Osteoblast (primary cell): Measurements from ENCODE around the gene ARHGAP8. TPM values are rescaled to one million over a fixed set of nuclear protein-coding genes. Genes with fewer than 3 reads are reported as not detected.

ENCODE experiments used
- DNase-seq: peaks from one replicate; pipeline ENCODE4 v3.0.0; 2011; ENCODE audit warnings: low spot score, mixed read lengths; ENCODE audit not compliant: insufficient read length; ENCODE audit errors: missing footprints
- H2AFZ ChIP-seq: 2 replicates; pipeline ENCODE4 v1.6.0; 2011; ENCODE audit warnings: mild to moderate bottlenecking, low read length
- H3K27ac ChIP-seq: 2 replicates; pipeline ENCODE4 v1.5.1; 2011; ENCODE audit warnings: mild to moderate bottlenecking, low read depth, low read length, moderate library complexity
- H3K27me3 ChIP-seq: 2 replicates; pipeline ENCODE4 v1.6.0; 2012; ENCODE audit warnings: mild to moderate bottlenecking, control low read depth, inconsistent platforms, low read length, moderate library complexity; ENCODE audit not compliant: insufficient read depth
- H3K36me3 ChIP-seq: 2 replicates; pipeline ENCODE4 v1.5.1; 2011; ENCODE audit warnings: mild to moderate bottlenecking, low read length, control low read depth, moderate library complexity; ENCODE audit not compliant: insufficient read depth
- H3K4me1 ChIP-seq: 2 replicates; pipeline ENCODE4 v1.5.1; 2011; ENCODE audit warnings: mild to moderate bottlenecking, low read length, control low read depth, moderate library complexity; ENCODE audit not compliant: insufficient read depth
- H3K4me2 ChIP-seq: 2 replicates; pipeline ENCODE4 v1.6.0; 2011; ENCODE audit warnings: mild to moderate bottlenecking, low read length; ENCODE audit not compliant: insufficient read depth
- H3K4me3 ChIP-seq: fragments of 200-600 bp; sonication (generic); 3 replicates; pipeline ENCODE4 v1.5.1; 2012; ENCODE audit warnings: mild to moderate bottlenecking, low read length, inconsistent platforms; ENCODE audit not compliant: insufficient read depth
- H3K79me2 ChIP-seq: 2 replicates; pipeline ENCODE4 v1.6.0; 2012; ENCODE audit warnings: mild to moderate bottlenecking, low read length, control low read depth, inconsistent platforms; ENCODE audit not compliant: insufficient read depth
- H3K9me3 ChIP-seq: 2 replicates; pipeline ENCODE4 v1.5.1; 2011; ENCODE audit warnings: low read depth, low read length, control low read depth
- H4K20me1 ChIP-seq: 2 replicates; pipeline ENCODE4 v1.6.0; 2012; ENCODE audit warnings: mild to moderate bottlenecking, low read length, control low read depth; ENCODE audit not compliant: insufficient read depth
- total RNA-seq: library from RNA; depleted of rRNA; stranded (reverse); fragments of >200 nt; gene quantifications from 2 replicates; pipeline ENCODE4 v1.2.3, GENCODE V29; 2012
- TF ChIP-seq, protein P1 (sequence below): IDR thresholded peaks from 2 replicates; pipeline ENCODE4 v1.5.1; 2011; ENCODE audit warnings: mild to moderate bottlenecking, low read depth, low read length, moderate library complexity; ENCODE audit errors: extremely low read depth

ARHGAP8 gene
- total RNA-seq, 1 donor, result 0.36 TPM

DNA sequence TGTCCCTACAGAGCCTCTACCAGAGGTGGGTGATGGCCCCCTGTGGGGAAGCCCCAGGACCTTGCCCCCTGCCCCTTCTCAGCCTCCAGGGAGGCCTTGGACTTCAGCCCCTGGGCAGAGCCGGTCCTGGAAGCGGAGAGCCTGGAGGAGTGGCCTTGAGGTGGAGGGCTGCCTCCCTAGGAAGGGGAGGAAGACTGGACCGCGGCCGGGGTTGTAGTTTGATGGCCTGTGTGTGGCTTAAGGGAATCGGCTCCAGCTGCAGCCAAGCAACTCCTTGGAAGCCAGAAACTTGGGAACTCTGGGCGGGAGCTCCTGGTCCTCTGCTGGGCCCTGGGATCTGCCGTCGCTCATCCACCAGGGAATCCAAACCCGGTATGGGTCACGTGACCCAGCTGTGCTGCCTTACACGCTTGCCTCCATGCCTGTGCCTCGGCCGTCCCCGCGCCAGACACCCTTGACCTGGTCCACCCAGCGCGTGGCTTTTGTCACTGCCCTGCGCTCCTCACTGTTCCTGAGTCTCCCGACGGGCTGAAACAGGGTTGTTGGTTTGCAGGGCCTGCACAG lies 23.5 kb upstream of the ARHGAP8 start:
- H3K4me1 ChIP-seq, result peaks cover 11% of the 10 kb centered on the region
- H2AFZ ChIP-seq, result no peak overlapping the region
- TF ChIP-seq, protein P1, sequence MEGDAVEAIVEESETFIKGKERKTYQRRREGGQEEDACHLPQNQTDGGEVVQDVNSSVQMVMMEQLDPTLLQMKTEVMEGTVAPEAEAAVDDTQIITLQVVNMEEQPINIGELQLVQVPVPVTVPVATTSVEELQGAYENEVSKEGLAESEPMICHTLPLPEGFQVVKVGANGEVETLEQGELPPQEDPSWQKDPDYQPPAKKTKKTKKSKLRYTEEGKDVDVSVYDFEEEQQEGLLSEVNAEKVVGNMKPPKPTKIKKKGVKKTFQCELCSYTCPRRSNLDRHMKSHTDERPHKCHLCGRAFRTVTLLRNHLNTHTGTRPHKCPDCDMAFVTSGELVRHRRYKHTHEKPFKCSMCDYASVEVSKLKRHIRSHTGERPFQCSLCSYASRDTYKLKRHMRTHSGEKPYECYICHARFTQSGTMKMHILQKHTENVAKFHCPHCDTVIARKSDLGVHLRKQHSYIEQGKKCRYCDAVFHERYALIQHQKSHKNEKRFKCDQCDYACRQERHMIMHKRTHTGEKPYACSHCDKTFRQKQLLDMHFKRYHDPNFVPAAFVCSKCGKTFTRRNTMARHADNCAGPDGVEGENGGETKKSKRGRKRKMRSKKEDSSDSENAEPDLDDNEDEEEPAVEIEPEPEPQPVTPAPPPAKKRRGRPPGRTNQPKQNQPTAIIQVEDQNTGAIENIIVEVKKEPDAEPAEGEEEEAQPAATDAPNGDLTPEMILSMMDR, result no peak
- no peak overlapping the region for H3K27ac ChIP-seq
- H3K36me3 ChIP-seq, result no peaks in the 10 kb centered on the region
- H4K20me1 ChIP-seq, result peaks cover 8% of the 10 kb centered on the region
- no peaks in the 10 kb centered on the region for H3K9me3 ChIP-seq
- no peaks in the 10 kb centered on the region for H3K27me3 ChIP-seq
- DNase-seq, result peak; percentile 72
- no peaks in the 10 kb centered on the region for H3K79me2 ChIP-seq
- H3K4me3 ChIP-seq, result no peak overlapping the region
- H3K4me2 ChIP-seq, result no peak overlapping the region

DNA sequence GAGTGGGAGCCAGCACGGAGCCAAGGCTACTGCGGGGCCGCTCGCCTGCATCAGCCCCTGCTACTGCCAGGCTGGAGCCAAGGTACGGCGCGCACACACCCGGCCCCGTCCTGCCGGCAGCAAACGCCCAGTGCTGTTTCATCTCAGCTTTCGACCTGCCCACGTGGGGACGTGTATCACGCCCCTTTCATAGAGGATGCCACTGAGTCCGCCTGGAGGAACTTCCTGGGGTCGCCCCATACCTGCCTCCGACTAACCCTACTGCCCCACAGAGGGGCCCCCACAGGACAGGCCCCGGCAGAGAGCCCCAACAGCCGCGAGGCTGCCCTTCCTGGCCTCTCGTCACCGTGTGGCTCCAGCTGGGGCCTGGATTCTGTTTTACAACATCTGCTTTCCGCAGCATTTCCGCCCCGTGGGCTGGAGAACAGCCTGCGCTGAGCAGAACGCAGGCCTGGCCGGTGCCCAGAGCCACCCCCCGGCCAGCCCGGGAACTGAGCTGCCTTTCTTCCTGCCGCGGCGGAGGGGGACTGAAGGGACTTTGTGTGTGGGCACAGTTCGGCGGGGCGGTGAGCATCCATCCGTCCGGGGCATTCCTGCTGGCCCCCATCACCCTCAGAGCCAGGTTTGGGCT lies 22.9 kb upstream of the ARHGAP8 start:
- peak overlapping the region; percentile 43 for H3K4me2 ChIP-seq

GRCh38 chr22:44730022-44730393 lies 22.4 kb upstream of the ARHGAP8 start:
- H3K4me2 ChIP-seq, result peak overlapping the region; percentile 43
- H3K36me3 ChIP-seq, result no peaks in the 10 kb centered on the region
- peak; percentile 84 for DNase-seq
- peaks cover 11% of the 10 kb centered on the region for H3K4me1 ChIP-seq
- H3K4me3 ChIP-seq, result no peak overlapping the region
- H3K27ac ChIP-seq, result no peak overlapping the region
- H3K9me3 ChIP-seq, result no peaks in the 10 kb centered on the region
- no peaks in the 10 kb centered on the region for H3K79me2 ChIP-seq
- H3K27me3 ChIP-seq, result no peaks in the 10 kb centered on the region
- H4K20me1 ChIP-seq, result peaks cover 8% of the 10 kb centered on the region
- peak overlapping the region; percentile 6 for H2AFZ ChIP-seq
- TF ChIP-seq, protein P1, result no peak

More for the DNA sequence above, 22.9 kb upstream of the ARHGAP8 start:
- H3K4me1 ChIP-seq, result peaks cover 11% of the 10 kb centered on the region
- peaks cover 8% of the 10 kb centered on the region for H4K20me1 ChIP-seq
- H2AFZ ChIP-seq, result peak overlapping the region; percentile 47
- no peak overlapping the region for H3K4me3 ChIP-seq
- TF ChIP-seq, protein P1, result peak; percentile 33
- no peaks in the 10 kb centered on the region for H3K79me2 ChIP-seq
- H3K27ac ChIP-seq, result peak overlapping the region; percentile 17
- no peaks in the 10 kb centered on the region for H3K27me3 ChIP-seq
- no peaks in the 10 kb centered on the region for H3K36me3 ChIP-seq
- peak; percentile 93 for DNase-seq
- H3K9me3 ChIP-seq, result no peaks in the 10 kb centered on the region

DNA sequence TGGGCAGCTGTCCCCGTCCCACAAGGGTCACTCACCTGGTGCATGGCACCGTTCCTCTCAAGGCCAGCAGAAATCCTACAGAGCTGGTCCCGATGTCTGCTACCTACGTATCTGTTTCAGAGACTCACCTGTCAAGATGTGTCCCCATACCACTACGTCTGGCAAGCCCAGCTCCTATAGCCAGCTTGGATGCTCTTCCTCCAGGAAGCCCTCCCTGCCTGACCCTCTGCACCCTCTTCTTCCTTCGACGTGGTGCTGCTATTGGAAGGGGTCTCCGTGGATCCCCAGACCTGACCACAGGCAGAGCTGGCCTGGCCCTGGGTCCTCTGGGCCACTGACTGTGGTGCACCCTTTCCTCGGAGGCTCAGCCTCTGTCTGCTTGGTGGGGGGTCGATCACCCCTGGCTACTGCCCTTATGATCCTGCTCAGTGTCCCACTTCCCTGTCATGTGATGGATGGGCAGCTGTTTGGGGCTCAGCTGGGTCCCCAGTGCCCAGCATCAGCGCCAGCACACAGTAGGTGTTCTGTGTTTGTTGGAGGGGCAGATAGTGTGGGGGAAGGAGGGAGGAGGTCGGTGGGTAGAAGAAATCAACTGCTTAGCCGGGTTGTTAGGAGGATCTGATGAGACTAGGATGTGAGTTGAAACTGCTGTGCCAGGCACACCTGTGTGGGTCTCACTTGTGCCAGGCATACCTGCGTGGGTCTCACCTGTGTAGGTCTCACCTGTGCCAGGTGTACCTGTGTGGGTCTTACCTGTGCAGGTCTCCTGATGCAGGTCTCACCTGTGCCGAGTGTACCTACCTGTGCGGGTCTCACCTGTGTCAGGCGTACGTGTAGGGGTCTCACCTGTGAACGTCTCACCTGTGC lies 21.7 kb upstream of the ARHGAP8 start:
- Histone ChIP-seq H3K4me1 (peaks cover 11% of the 10 kb centered on the region), H2AFZ (no peak overlapping the region), H3K9me3 (no peaks in the 10 kb centered on the region), H3K27me3 (no peaks in the 10 kb centered on the region), H4K20me1 (peaks cover 8% of the 10 kb centered on the region), H3K79me2 (no peaks in the 10 kb centered on the region), H3K4me2 (no peak overlapping the region), H3K4me3 (no peak overlapping the region), H3K36me3 (no peaks in the 10 kb centered on the region), H3K27ac (no peak overlapping the region)
- TF ChIP-seq, protein P1, result no peak
- peak; percentile 89 for DNase-seq
